GM18511 (cell line): ENCODE measurements around the gene HOXB3.

Source experiments
- ATAC-seq: cut with Tn5 transposase; IDR thresholded peaks from one replicate; pipeline ENCODE4 v1.9.1; 2021; ENCODE audit warnings: mild to moderate bottlenecking, moderate library complexity; ENCODE audit not compliant: unreplicated experiment

HOXB3 gene

DNA sequence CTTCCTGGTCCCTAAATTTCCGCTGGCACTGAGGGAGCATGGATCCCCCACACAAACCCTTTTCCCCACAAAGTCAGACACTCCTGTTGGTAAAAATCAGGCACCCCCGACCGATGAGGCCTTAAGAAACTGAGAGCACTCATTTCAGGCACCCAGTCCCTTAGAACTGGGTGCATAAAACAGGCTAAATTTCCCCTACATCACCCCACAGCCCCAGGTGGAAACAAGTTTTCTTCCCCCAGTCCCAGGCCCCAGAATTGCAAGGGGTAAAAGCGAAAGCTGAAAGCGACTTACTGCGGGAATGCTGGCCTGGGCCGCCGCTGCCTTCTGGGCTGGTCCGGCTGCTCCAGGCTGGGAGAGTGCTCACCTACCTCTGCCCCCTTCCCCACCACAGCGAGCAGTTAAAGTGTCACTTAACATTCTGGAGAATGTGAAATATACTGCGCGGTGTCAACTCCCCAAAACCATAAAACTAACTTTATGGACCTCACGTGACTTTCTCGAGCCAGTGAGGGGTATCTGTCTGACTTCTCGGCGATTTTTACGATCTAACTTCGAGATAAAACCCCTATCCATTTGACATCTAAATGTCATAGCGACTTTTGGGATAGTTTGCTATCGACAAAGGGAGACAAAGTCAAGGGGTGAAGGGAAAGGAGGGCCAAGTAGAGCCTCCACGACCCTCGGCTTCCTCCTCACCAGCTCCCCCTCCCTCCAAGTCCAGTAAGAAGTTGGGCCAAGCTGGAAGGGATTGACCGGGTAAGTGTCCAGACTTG is at the start of gene HOXB3:
Gene HOXB3, minus strand, starts transcription at position 411 of the 776 bp plus-strand sequence. CDS start 37,767 bp downstream, outside the sequence.
- ATAC-seq: no peak

DNA sequence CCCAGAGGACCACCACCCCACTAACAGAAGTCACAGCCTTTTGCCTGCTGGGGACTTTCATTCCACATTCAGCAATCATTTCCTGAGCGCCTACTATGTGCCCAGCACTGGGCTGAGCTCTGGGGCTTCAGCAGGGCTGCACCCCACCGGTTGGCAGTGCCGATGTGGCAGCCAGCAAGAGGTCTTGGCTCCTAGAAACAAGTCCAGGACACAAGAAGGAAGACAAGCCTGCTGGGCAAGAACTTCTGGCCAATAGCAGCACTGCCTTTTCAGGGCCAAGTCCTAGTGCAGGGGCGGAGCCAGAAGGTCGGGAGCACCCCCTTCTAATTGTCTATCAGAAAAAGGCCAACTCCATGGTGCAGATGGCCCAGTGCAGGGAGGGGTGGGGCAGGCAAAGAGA is 49.1 kb upstream of the HOXB3 start:
- ATAC-seq: no peak

DNA sequence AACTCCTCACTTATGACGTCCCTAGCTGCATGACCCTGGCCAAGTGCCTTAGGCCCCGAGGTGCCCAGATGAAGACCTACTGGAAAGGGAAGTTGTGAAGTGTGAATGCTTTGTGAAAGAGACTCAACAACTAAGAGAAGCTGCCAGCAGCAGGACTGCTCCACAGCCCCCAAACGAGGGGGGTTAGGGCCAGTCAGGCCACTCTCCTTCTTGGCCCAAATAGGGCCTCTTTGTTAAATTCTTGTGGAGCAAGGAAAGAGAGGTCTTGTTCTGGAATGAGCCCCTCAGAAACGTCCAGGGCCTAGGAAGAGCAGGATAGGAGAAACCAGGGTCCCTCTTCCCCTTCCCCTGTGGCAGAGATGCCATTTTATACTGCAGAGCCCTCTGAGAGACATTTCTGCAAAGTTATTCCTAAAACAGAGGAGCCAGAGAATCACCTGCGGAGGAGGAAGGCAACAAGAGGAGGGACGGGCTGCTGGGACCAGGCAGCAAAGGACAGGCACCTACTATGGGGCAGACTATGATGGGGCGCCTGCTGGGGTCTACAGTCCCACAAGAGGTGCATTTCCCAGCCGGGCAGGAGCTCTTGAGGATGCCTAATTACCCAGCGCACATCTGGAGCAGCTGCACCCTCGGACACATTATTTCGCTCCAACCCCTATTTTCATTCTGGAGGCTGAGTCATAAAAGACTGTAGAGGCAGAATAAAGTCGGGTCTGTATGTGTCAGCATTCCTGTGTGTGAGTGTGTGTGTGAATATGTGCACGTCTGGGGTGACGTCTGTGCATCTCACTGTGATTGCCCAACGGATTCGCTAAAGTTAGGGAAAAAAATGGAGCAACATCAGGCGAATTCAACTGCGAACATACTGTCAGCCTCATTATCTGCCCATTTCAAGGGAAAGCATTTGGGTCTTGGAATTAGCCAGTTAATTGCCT is 47.6 kb upstream of the HOXB3 start:
- no peak for ATAC-seq

DNA sequence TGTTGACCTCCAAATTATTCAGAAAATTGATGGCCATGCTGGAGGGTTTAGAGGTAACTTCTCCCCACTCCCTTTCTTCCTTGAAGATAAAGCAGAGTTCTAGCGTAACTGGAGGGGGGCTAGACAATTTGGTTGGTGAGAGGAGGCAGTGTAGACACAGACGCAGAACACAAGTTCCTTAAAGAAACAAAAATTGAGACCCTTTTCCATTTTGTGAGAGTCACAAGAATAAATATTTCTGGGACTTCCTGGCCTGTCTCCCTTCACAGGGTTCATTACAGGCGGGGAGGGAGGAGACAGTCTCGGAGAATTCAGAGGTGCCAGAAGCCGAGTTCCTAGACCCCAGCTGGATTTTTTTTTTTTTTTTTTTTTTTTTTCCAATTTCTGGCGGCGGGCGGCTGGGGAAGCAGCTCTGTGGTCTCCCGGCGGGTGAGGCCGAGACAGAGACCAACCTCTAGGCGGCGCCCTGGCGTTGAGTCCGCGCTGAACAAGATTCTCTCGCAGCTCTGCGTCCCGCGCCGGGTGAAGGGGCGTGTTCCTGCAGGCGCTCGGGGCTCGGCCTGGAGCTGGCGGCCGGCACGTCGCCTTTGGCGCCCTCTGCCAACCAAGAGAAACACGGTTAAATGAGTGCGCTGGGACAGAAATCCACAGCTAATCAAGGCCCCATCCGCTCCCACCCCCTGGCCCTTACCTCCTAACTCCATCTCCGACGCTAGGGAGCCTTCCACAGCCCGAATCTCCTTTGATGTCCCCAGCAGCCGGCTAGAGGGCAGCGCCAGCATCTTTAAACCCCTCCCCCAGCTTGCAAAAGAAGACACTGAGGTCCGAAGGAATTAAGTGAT is 46.4 kb upstream of the HOXB3 start:
- peak; percentile 65 for ATAC-seq

DNA sequence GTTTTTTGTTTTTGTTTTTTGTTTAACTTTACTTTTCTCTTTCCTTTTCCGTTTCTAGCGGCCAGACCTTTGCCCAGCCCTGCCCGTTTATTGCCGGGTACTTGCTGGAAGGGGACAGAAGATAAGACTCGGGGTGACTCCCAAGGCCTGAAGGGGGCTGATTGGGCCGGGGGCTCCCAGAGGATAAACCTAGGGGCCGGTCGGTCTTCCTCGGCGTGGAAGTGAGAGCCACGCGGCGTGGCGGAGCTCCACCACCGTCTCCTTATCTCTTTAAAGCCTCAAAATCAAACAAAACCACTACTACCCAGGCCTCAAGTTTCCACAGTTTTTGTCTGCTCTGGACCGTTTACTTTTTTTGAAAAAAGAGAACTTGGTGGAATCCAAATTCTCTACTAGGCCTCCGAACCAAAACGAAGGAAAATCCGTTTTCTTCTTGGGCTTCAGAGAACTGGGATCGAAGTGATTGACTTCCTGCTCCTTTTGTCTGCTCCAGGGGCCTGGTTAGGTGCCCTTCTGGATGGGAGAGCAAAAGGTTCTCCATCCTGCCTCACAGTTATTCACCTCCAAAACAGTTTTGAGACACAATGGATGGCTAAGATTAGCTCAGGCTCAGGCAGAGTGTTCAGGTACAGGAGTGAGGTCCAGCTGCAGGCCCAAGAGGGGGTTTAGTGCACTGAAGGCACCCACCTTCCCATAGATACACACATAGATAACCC is 44.6 kb upstream of the HOXB3 start:
- ATAC-seq: no peak

DNA sequence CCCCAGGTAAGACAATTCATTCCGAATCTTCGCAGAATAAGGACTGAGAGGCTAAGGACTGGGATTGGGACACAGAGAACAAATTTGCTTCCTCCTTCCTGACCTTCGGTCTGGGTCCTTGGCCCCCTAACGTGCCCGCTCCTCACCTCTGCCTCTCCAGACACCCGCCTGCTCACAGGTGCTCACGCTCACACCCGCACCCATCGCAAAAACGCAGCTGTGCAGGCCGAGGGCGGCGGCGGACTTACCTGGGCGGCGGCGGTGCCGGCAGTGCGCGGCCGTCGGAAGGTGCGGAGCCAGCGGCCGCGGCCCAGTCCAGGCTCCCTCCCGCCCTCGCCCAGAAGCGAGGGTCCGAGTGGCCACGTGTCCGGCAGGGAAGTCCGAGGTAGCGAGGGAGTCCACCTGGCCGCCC is 43.2 kb upstream of the HOXB3 start:
- no peak for ATAC-seq

DNA sequence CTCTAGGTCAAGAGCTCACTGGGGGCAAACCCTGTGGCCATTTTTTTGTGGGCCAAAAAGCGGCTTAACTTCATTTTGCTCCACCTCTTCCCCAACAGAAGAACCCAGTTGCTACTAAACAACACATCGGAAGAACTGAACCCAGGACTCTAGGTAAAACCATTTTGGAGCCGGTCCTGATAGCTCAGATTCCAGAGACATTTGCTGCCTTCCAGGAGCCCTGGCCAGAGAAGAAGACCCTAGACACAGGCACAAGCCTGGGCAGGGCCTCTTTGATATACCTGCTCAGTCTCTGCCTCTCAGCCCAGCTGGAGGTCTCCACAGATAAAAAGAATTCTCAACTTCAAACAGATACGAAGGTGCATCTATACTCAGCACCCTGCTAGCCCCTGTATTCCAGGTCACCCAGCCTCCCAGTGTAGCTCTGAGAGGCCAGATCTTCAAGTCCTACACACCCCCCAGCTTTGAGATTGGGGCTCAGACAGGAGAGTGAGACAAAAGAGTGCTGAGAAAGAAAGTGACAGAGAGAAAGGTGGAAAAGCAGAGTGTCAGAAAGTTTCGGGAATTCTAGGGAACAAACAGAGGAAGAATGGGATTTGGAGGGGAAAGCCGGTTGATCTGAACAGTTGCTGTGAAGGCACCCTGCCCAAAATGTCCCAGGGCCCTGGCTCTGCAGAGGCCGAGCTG is 42.7 kb upstream of the HOXB3 start:
- ATAC-seq: no peak

DNA sequence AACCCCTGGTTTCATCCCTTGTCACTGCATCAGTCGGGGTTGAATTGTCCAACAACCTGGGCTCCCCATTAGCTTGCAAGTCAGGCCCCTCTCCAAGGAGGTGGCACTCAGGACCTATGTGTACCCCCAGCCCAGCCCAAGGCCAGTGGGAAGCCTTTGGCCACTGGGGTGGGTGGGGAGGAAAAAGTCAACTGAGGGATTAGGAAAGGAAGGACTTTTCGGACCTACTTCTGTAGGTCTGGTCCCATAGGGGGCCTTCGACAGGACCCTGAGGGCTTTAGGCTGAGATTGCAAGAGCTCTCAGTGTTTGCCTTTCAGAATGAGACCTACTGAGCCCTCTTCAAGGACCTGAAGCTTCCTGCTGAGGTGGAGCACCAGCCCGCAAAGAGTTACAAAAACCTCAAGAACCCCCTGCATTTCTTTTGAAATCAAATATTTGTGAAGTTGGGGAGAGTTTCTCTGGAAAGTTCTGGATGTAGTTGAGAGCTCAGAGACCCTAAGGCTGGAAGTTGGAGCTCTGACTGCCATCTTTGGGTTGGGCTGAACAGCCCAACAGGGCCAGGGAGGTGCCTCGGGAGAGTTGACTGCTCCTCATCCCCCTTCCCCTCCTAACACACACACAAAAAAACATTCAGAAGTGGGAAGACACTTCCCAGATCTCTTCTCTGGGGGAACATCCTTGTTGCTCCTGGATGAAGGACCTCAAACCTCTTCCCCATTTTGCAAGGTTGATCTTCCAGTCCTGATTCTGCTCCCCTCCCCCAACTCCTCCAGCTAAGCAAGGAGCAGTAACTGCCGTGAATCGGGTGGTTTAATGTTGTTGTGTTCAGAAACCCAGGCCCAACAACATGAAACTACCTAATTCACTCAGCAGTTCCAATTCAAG is 41.9 kb upstream of the HOXB3 start:
- peak; percentile 56 for ATAC-seq

DNA sequence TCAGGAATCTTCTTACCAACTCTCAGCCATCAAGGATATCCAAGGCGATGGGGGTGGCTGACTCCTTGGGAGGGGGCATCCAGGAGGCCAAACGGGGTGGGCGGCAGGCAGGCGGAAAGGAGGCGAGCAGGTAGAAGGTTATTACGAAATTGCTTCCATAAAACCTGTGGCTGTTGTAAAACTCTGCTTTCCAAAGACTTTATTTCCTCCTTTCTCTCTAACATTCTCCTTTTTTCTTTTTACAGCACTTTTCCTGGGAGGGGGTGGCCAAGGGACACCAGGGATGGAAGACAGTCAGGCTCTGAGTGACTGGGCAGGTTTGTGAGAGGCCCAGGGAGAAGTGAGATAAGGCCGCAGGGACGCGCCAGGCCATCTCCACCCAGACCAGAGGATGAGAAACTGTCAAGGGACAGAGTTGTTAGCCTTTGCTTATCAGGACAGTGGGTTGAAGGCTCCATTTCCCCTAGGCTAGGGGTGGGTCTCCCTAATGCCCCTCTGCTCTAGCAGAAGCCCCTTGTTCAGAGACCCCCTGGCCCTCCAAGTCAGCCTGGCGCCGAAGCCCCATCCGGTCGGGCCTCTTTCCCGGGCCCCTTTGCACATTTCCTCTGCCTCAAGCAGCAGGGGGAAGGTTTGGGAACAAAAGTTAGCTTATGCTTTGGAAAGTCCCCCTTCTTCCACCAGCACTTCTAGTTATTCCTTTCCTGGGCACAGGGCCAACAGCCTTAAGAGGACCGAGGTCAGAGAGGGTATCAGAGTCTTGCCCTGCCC is 41.1 kb upstream of the HOXB3 start:
- ATAC-seq: no peak

DNA sequence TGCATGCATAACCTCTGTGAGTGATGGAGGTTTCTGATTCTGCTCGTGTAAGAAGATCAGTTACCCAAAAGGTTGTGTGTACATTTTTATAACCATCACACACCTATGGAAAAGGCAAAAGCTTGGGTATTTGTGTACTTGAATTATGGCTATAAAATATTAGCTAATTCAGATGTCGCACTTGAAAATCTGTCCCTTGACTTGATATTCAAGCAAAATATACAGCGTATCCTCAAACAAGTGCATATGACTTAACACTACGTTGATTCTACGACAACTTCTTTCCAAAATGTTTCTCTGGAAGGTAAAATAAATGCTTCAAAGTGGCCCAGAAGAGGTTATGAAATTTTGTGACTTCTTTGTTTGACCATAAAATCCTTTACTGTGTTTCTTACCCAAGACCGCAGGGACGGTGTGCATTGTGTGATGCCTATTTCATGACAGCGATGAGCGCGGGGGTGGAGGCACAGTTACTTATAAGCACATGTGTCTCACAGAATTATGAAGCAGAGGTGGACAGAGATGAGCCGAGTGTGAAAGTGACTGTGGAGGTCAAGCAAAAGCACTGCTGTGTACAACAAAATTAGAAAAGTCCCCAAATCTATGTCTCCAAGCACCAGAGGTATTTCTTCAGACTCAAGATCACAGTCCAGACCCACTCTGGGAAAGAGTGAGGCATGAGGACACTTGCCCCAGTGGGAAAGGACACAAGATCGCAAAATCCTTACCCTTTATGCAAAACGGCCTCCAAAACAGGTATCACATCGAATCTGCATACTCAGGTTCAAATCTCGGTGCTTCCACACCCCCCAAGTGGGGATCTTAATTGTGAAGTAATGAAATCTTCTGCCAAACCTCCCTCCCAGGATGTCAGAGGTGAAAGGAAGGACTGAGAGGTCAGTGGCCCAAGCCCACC is 40.2 kb upstream of the HOXB3 start:
- ATAC-seq: no peak

DNA sequence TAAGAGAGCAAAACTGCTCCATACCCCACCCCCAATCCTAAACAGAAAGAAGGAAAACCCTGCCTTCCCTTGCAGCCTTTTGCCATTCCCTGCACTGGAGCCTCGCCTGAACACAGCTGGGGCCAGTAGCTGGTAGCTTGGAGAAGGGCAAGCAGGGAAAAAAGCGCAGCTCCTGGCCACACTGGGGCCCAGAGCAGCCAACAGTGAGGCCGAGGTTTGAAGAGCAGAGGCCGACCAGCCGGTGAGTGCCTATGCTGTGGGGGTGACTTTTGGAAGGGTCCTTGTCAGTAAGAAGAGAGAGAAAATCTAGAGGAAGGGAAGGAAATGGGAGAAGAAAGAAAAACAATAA is 39.3 kb upstream of the HOXB3 start:
- no peak for ATAC-seq

DNA sequence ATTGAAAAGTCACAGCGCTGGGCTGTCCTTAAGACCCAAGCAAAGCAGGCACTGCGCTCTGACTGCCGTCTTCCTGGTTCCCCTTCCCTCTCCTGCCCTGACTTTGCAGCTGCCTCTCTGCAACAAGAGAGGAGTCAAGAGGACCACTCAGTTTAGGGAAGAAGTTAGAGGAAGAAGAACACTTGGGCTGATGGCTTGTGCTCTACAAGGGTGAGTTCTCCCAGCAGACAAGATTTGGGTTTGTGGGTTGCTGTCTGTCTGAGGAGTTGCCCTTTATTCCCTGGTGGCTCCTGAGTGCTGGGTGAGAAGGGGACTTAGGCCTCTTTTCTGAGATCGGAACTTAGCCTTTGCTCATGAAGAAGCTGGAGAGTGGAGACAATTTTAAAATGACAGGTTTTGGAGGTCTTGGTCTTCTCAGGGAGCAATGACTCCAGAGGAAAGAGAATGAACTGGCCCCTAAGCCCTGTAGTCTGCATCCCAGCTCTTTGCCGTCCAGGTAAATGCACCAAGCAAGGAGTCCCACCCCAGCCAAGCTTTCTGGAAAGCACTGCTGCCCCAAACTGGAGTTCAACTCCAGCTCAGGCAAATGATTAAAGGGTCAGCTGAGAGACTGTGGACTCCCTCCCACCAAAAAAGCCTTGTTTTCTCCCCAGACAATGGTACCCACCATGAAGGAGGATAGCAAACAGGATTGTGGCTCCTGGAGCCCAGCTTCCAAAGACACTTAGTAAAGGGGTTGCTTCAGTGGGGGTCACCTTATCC is 38.8 kb upstream of the HOXB3 start:
- no peak for ATAC-seq

DNA sequence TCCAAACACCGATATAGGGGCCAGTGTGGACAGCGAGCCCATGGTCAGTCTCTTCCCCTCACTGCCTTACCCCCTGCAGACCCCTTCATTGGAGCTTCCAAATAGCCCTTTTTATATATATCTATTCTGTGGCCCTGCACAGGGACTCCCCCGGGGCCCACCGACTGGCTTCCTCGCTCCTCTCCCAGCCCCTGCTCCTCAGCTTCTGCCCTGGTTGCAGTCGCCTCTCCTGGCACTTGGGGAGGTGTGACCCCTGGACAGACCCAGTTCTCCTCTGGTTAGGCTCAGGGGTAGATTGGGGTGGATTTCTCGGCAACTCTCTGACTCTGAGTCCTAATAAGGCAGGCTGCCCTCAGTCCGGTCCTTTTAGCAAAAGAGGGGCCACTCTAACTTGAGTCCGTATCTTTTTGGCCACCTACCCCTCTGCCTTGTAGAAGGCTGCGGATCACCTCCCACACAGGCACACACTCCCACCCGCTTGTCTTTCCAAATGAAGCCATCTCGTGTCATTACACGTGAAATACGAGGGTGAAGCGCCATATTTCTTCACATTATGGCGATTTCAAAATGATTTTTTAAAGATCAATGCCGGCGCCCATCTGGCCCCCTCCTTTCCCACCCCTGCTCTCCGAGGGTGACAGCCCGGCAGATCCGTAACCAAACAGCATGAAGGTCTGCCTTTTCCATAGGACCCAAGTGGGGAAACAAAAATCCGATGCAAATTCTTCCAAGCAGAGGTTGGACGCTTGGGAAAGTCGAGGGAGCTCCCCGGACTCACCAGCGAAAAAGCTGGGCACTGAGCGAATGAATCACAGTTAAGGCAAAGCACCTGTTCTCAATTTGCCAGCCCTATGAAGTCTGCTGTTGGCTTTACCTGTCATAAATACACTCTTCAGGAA is 37.8 kb upstream of the HOXB3 start:
- no peak for ATAC-seq

DNA sequence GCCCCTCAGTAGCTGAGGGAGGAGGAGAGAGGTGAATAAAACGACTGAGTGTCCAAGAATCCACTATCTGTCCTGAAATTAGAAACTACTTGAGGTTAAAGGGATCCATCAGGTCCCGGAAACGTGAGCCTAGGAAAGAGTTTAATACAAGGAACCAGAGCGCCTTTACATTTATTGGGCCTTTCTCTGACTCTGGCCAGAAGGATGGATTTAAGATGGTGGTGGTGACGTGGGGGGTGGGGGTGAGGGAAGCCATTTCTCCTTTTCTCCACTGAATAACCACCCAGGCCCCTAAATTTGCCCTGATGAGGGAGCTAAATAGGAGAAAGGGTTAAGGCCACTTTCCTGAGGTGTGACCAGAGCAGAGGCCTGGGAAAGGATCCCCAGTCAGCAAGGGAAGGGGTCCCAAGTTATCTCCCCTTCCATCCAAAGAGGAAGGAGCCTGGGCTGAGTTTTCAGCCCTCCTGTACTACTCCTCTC is 37.1 kb upstream of the HOXB3 start:
- no peak for ATAC-seq
